RPMI7951 (cell line): ENCODE measurements around the gene CSNK2A3. TPM values are rescaled to one million over a fixed set of nuclear protein-coding genes. Genes with fewer than 3 reads are reported as not detected.
"Not testable (repeated sequence)": the region's sequence is repeated elsewhere in the genome, so short reads cannot be mapped to it uniquely, and the experiment has no call there.

Experiments used
- DNase-seq: peaks from one replicate; pipeline ENCODE4 v3.0.0-alpha.2; 2012; ENCODE audit warnings: low read depth
- total RNA-seq: library from RNA; depleted of rRNA; stranded (reverse); fragments of >200 nt; shearing (Covaris generic); gene quantifications from 2 replicates; pipeline ENCODE4 v1.2.3, GENCODE V29; 2014; rRNA removed

Gene CSNK2A3
- 1.7 and 1.8 TPM in 2 replicates for total RNA-seq

- not testable (repeated sequence) for DNase-seq
These were observed at the start of gene CSNK2A3 for GRCh38 chr11:11352878-11353277. TSS of gene CSNK2A3 (minus strand) at chr11:11353250. CDS start at chr11:11353119, 131 bp downstream.

GRCh38 chr11:11401960-11402535, 49.0 kb upstream of the CSNK2A3 start:
- no peak for DNase-seq

GRCh38 chr11:11400635-11401232, 47.7 kb upstream of the CSNK2A3 start:
- no peak for DNase-seq

- no peak for DNase-seq
These were observed 47.1 kb upstream of the CSNK2A3 start for GRCh38 chr11:11400121-11400520.

GRCh38 chr11:11397781-11398180, 44.7 kb upstream of the CSNK2A3 start:
- no peak for DNase-seq

- DNase-seq = no peak
These were observed 44.0 kb upstream of the CSNK2A3 start for GRCh38 chr11:11397036-11397415.

GRCh38 chr11:11396301-11397035, 43.4 kb upstream of the CSNK2A3 start:
- peak; percentile 93 for DNase-seq

- DNase-seq = no peak
These were observed 42.1 kb upstream of the CSNK2A3 start for GRCh38 chr11:11395126-11395525.

- no peak for DNase-seq
These were observed 41.2 kb upstream of the CSNK2A3 start for GRCh38 chr11:11394241-11394640.

GRCh38 chr11:11391796-11392463, 38.9 kb upstream of the CSNK2A3 start:
- peak; percentile 90 for DNase-seq

GRCh38 chr11:11391169-11391568, 38.1 kb upstream of the CSNK2A3 start:
- no peak for DNase-seq

GRCh38 chr11:11390068-11390771, 37.2 kb upstream of the CSNK2A3 start:
- no peak for DNase-seq

GRCh38 chr11:11389238-11389637, 36.2 kb upstream of the CSNK2A3 start:
- no peak for DNase-seq

GRCh38 chr11:11387622-11388305, 34.7 kb upstream of the CSNK2A3 start:
- DNase-seq = no peak

GRCh38 chr11:11387207-11387606, 34.2 kb upstream of the CSNK2A3 start:
- no peak for DNase-seq

- DNase-seq = no peak
These were observed 31.8 kb upstream of the CSNK2A3 start for GRCh38 chr11:11384829-11385228.

GRCh38 chr11:11383995-11384394, 30.9 kb upstream of the CSNK2A3 start:
- DNase-seq = no peak

GRCh38 chr11:11382858-11383532, 29.9 kb upstream of the CSNK2A3 start:
- DNase-seq = no peak

- no peak for DNase-seq
These were observed 28.5 kb upstream of the CSNK2A3 start for GRCh38 chr11:11381471-11382105.

- DNase-seq = no peak
These were observed 27.8 kb upstream of the CSNK2A3 start for GRCh38 chr11:11380883-11381282.
